HFFc6 (cell line): Measurements from ENCODE around the gene RAPSN. TPM values are rescaled to one million over a fixed set of nuclear protein-coding genes. Genes with fewer than 3 reads are reported as not detected.
A peak's percentile ranks its signal among the peaks of the same experiment; 100 is the strongest.

ENCODE experiments used
- DNase-seq: peaks from one replicate; pipeline ENCODE4 v3.0.0-alpha.2; 2018
- H3K27ac Mint-ChIP-seq: 2 replicates; pipeline ENCODE4 v1.8.0; 2020; ENCODE audit warnings: mild to moderate bottlenecking, mixed read lengths
- H3K27me3 Mint-ChIP-seq: 2 replicates; pipeline ENCODE4 v1.8.0; 2021; ENCODE audit warnings: mild to moderate bottlenecking, moderate library complexity, mixed read lengths; ENCODE audit not compliant: insufficient read depth
- H3K36me3 Mint-ChIP-seq: 2 replicates; pipeline ENCODE4 v1.8.0; 2021; ENCODE audit warnings: low read depth, mixed read lengths
- H3K4me1 Mint-ChIP-seq: 2 replicates; pipeline ENCODE4 v1.8.0; 2020; ENCODE audit warnings: low read depth, mixed read lengths
- H3K4me3 Mint-ChIP-seq: 2 replicates; pipeline ENCODE4 v1.8.0; 2020; ENCODE audit warnings: mild to moderate bottlenecking, moderate library complexity, mixed read lengths
- H3K9me3 Mint-ChIP-seq: 2 replicates; pipeline ENCODE4 v1.8.0; 2020; ENCODE audit warnings: mild to moderate bottlenecking, mixed read lengths
- total RNA-seq, 6 experiments: library from RNA; stranded (reverse); fragmentation: NEBNext Ultra II Directional; extraction: Animal tissue kit (Norgen Biotek cat#: 25700); gene quantifications; 2 replicates in 1 of 6; 3 replicates in 5 of 6; pipeline ENCODE4 v1.2.3, GENCODE V29; 2021
- TF ChIP-seq, protein P1 (sequence below): fragments of 200-600 bp; sonication (generic); IDR thresholded peaks from 2 replicates; pipeline ENCODE4 v1.5.0; 2021; ENCODE audit warnings: antibody characterized with exemption, mild to moderate bottlenecking

Gene RAPSN
- total RNA-seq, 6 experiments from 2014 or later = 0.22 TPM; not detected in 5

DNA sequence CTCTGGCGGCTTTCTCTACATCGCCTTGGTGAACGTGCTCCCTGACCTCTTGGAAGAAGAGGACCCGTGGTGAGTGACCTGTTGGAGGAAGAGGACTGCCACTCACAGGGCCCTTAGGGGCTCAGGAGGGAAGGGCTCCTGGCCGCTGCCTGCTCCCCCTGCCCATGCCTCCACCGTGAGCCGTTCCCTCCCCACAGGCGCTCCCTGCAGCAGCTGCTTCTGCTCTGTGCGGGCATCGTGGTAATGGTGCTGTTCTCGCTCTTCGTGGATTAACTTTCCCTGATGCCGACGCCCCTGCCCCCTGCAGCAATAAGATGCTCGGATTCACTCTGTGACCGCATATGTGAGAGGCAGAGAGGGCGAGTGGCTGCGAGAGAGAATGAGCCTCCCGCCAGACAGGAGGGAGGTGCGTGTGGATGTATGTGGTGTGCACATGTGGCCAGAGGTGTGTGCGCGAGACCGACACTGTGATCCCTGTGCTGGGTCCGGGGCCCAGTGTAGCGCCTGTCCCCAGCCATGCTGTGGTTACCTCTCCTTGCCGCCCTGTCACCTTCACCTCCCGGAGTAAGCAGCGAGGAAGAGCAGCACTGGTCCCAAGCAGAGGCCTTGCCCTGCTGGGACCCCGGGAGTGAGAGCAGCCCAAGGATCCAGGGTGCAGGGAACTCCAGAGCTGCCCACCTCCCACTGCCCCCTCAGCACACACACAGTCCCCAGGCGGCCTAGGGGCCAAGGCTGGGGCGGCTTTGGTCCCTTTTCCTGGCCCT lies 33.7 kb downstream of the RAPSN start:
- H3K27me3 Mint-ChIP-seq = peaks cover 11% of the 10 kb centered on the region
- H3K36me3 Mint-ChIP-seq = peaks cover 32% of the 10 kb centered on the region
- no peaks in the 10 kb centered on the region for H3K9me3 Mint-ChIP-seq
- TF ChIP-seq, protein P1, sequence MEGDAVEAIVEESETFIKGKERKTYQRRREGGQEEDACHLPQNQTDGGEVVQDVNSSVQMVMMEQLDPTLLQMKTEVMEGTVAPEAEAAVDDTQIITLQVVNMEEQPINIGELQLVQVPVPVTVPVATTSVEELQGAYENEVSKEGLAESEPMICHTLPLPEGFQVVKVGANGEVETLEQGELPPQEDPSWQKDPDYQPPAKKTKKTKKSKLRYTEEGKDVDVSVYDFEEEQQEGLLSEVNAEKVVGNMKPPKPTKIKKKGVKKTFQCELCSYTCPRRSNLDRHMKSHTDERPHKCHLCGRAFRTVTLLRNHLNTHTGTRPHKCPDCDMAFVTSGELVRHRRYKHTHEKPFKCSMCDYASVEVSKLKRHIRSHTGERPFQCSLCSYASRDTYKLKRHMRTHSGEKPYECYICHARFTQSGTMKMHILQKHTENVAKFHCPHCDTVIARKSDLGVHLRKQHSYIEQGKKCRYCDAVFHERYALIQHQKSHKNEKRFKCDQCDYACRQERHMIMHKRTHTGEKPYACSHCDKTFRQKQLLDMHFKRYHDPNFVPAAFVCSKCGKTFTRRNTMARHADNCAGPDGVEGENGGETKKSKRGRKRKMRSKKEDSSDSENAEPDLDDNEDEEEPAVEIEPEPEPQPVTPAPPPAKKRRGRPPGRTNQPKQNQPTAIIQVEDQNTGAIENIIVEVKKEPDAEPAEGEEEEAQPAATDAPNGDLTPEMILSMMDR = no peak
- H3K4me3 Mint-ChIP-seq = peak overlapping the region; percentile 61; the same call in 1 of the 2 replicates
- no peak for DNase-seq
- peaks cover 49% of the 10 kb centered on the region for H3K4me1 Mint-ChIP-seq
- H3K27ac Mint-ChIP-seq = peak overlapping the region; percentile 88

- H3K36me3 Mint-ChIP-seq = peaks cover 26% of the 10 kb centered on the region
- H3K27me3 Mint-ChIP-seq = peaks cover 11% of the 10 kb centered on the region
- no peak for DNase-seq
- H3K4me1 Mint-ChIP-seq = peaks cover 55% of the 10 kb centered on the region
- H3K27ac Mint-ChIP-seq = no peak overlapping the region
- H3K9me3 Mint-ChIP-seq = no peaks in the 10 kb centered on the region
- TF ChIP-seq, protein P1 = no peak
- no peak overlapping the region for H3K4me3 Mint-ChIP-seq
These were observed 34.3 kb downstream of the RAPSN start for GRCh38 chr11:47414685-47415070.

- Mint-ChIP-seq H3K27me3 (peaks cover 11% of the 10 kb centered on the region), H3K4me3 (peak overlapping the region; percentile 53), H3K27ac (peak overlapping the region; percentile 73), H3K9me3 (no peaks in the 10 kb centered on the region), H3K36me3 (peaks cover 25% of the 10 kb centered on the region), H3K4me1 (peaks cover 60% of the 10 kb centered on the region)
- TF ChIP-seq, protein P1 = no peak; the same call in 1 of the 2 replicates
- no peak for DNase-seq
These were observed 34.8 kb downstream of the RAPSN start for GRCh38 chr11:47413908-47414684.

GRCh38 chr11:47413351-47413750 lies 35.6 kb downstream of the RAPSN start:
- Mint-ChIP-seq H3K4me1 (peaks cover 60% of the 10 kb centered on the region), H3K4me3 (no peak overlapping the region)

More at GRCh38 chr11:47413351-47413750, 35.6 kb downstream of the RAPSN start:
- TF ChIP-seq, protein P1 = no peak
- peaks cover 25% of the 10 kb centered on the region for H3K36me3 Mint-ChIP-seq
- peak overlapping the region; percentile 73 for H3K27ac Mint-ChIP-seq
- DNase-seq = no peak
- H3K9me3 Mint-ChIP-seq = no peaks in the 10 kb centered on the region
- peaks cover 11% of the 10 kb centered on the region for H3K27me3 Mint-ChIP-seq
